K562 (cell line): ENCODE results near the gene GIT2.

Source experiments
- CTCF ChIP-seq, 3 experiments: IDR thresholded peaks in 2 of 3; conservative IDR thresholded peaks in 1 of 3; 2 replicates each; pipeline ENCODE4 v1.5.1; 2011 to 2012; ENCODE audit warnings: low read length in 3 of 3, mild to moderate bottlenecking in 3 of 3, control low read depth in 2 of 3, improper control_type of control experiment in 1 of 3, inconsistent platforms in 1 of 3, low read depth in 1 of 3, mixed read lengths in 1 of 3, moderate library complexity in 1 of 3; ENCODE audit not compliant: insufficient read depth in 2 of 3
- EP300 ChIP-seq: IDR thresholded peaks from 2 replicates; pipeline ENCODE4 v1.6.1; 2012; ENCODE audit warnings: low read length, improper control_type of control experiment
- GABPA ChIP-seq: fragments of 200-800 bp; sonication (Bioruptor generic); conservative IDR thresholded peaks from 2 replicates; pipeline ENCODE4 v1.6.1; 2016; ENCODE audit warnings: low read depth, missing genetic modification characterization, missing compliant biosample characterization
- HDAC2 ChIP-seq: fragments of 450-650 bp; IDR thresholded peaks from 2 replicates; pipeline ENCODE4 v1.6.1; 2016; ENCODE audit warnings: mild to moderate bottlenecking
- NR2F6 ChIP-seq: fragments of 450-650 bp; formaldehyde crosslinking; IDR thresholded peaks from 2 replicates; pipeline ENCODE4 v1.4.0; 2020; ENCODE audit warnings: mild to moderate bottlenecking
- NUFIP1 ChIP-seq: fragments of 450-650 bp; IDR thresholded peaks from 2 replicates; pipeline ENCODE4 v1.6.1; 2018; ENCODE audit not compliant: partially characterized antibody
- PCBP2 ChIP-seq: fragments of 200-400 bp; formaldehyde crosslinking; IDR thresholded peaks from 2 replicates; pipeline ENCODE4 v1.6.1; 2018; ENCODE audit warnings: low read length, low read depth, mild to moderate bottlenecking, moderate library complexity; ENCODE audit not compliant: poor library complexity, severe bottlenecking
- RBM22 ChIP-seq: fragments of 200-400 bp; formaldehyde crosslinking; IDR thresholded peaks from 2 replicates; pipeline ENCODE4 v1.6.1; 2018; ENCODE audit warnings: low read length, low read depth; ENCODE audit not compliant: poor library complexity, severe bottlenecking
- RCOR1 ChIP-seq, 2 experiments: IDR thresholded peaks; 2 replicates each; pipeline ENCODE4 v1.6.1; 2012; ENCODE audit warnings: low read depth in 2 of 2, low read length in 2 of 2, borderline replicate concordance in 1 of 2, improper control_type of control experiment in 1 of 2
- ZBED1 ChIP-seq: IDR thresholded peaks from 2 replicates; pipeline ENCODE4 v1.6.1; 2014
- ZFP91 ChIP-seq: sonication (generic); formaldehyde crosslinking; IDR thresholded peaks from 2 replicates; pipeline ENCODE4 v1.8.0; 2022; ENCODE audit warnings: mild to moderate bottlenecking, missing genetic modification reagents
- ZNF644 ChIP-seq: fragments of 200-800 bp; sonication (Bioruptor generic); IDR thresholded peaks from 2 replicates; pipeline ENCODE4 v1.6.1; 2016; ENCODE audit warnings: low read depth, missing genetic modification characterization, missing compliant biosample characterization
- ZZZ3 ChIP-seq: fragments of 450-650 bp; IDR thresholded peaks from 2 replicates; pipeline ENCODE4 v1.6.1; 2016; ENCODE audit warnings: antibody characterized with exemption, mild to moderate bottlenecking, moderate library complexity
- TF ChIP-seq, protein P1 (sequence below), 2 experiments: IDR thresholded peaks; 2 replicates each; pipeline ENCODE4 v1.6.1; 2011; ENCODE audit warnings: borderline replicate concordance in 1 of 2, control low read depth in 1 of 2, low read depth in 1 of 2, low read length in 1 of 2, mild to moderate bottlenecking in 1 of 2, mixed read lengths in 1 of 2, moderate library complexity in 1 of 2; ENCODE audit not compliant: insufficient read depth in 1 of 2, insufficient read length in 1 of 2, poor library complexity in 1 of 2, severe bottlenecking in 1 of 2; ENCODE audit errors: extremely low read depth in 1 of 2

- TF ChIP-seq, protein P1, sequence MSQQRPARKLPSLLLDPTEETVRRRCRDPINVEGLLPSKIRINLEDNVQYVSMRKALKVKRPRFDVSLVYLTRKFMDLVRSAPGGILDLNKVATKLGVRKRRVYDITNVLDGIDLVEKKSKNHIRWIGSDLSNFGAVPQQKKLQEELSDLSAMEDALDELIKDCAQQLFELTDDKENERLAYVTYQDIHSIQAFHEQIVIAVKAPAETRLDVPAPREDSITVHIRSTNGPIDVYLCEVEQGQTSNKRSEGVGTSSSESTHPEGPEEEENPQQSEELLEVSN (IDR thresholded peaks at IDR 0.05; ENCODE audit: borderline replicate concordance in 1 of 2, extremely low read depth in 1 of 2, insufficient read depth in 1 of 2, insufficient read length in 1 of 2, low read depth in 1 of 2, low read length in 1 of 2, poor library complexity in 1 of 2, severe bottlenecking in 1 of 2), result no peak
- no peak for TF ChIP-seq HDAC2
- TF ChIP-seq CTCF (IDR thresholded peaks at IDR 0.05 in 2 of 3, conservative IDR thresholded peaks at IDR 0.05 in 1 of 3; ENCODE audit: insufficient read depth in 2 of 3, low read depth in 1 of 3, low read length in 3 of 3), result no peak
- no peak for TF ChIP-seq NUFIP1
- TF ChIP-seq NR2F6 (CRISPR knock-in tag), result no peak
- no peak for TF ChIP-seq ZNF644 (tag)
- TF ChIP-seq EP300, result no peak
- TF ChIP-seq RCOR1 (IDR thresholded peaks at IDR 0.05; ENCODE audit: borderline replicate concordance in 1 of 2, low read depth in 2 of 2, low read length in 2 of 2), result no peak
- no peak for TF ChIP-seq RBM22
- TF ChIP-seq ZZZ3, result no peak
- TF ChIP-seq ZFP91, result no peak
- TF ChIP-seq ZBED1, result no peak
- TF ChIP-seq GABPA, result no peak
- TF ChIP-seq PCBP2, result no peak
These were observed 8.6 kb downstream of the GIT2 start for GRCh38 chr12:109987615-109988014.
